ENCODE results near the gene RALGAPA2. TPM values are rescaled to one million over a fixed set of nuclear protein-coding genes. Genes with fewer than 3 reads are reported as not detected.

The RALGAPA2 gene
- total and polyA plus RNA-seq, 2 experiments from 2014 or later, result 13.1 to 43.4 TPM

GRCh38 chr20:20649945-20650344 is 62.5 kb downstream of the RALGAPA2 start:
- H3K27ac Mint-ChIP-seq, result no peak overlapping the region
- no peaks in the 10 kb centered on the region for H4K20me1 ChIP-seq (replicated peaks; ENCODE audit: insufficient read depth)
- H3K4me1 Mint-ChIP-seq, result peaks cover 9% of the 10 kb centered on the region
- no peaks in the 10 kb centered on the region for H3K27me3 ChIP-seq (ENCODE audit: insufficient read depth)
- H3K9me3 Mint-ChIP-seq, result no peaks in the 10 kb centered on the region
- TF ChIP-seq, protein P1, sequence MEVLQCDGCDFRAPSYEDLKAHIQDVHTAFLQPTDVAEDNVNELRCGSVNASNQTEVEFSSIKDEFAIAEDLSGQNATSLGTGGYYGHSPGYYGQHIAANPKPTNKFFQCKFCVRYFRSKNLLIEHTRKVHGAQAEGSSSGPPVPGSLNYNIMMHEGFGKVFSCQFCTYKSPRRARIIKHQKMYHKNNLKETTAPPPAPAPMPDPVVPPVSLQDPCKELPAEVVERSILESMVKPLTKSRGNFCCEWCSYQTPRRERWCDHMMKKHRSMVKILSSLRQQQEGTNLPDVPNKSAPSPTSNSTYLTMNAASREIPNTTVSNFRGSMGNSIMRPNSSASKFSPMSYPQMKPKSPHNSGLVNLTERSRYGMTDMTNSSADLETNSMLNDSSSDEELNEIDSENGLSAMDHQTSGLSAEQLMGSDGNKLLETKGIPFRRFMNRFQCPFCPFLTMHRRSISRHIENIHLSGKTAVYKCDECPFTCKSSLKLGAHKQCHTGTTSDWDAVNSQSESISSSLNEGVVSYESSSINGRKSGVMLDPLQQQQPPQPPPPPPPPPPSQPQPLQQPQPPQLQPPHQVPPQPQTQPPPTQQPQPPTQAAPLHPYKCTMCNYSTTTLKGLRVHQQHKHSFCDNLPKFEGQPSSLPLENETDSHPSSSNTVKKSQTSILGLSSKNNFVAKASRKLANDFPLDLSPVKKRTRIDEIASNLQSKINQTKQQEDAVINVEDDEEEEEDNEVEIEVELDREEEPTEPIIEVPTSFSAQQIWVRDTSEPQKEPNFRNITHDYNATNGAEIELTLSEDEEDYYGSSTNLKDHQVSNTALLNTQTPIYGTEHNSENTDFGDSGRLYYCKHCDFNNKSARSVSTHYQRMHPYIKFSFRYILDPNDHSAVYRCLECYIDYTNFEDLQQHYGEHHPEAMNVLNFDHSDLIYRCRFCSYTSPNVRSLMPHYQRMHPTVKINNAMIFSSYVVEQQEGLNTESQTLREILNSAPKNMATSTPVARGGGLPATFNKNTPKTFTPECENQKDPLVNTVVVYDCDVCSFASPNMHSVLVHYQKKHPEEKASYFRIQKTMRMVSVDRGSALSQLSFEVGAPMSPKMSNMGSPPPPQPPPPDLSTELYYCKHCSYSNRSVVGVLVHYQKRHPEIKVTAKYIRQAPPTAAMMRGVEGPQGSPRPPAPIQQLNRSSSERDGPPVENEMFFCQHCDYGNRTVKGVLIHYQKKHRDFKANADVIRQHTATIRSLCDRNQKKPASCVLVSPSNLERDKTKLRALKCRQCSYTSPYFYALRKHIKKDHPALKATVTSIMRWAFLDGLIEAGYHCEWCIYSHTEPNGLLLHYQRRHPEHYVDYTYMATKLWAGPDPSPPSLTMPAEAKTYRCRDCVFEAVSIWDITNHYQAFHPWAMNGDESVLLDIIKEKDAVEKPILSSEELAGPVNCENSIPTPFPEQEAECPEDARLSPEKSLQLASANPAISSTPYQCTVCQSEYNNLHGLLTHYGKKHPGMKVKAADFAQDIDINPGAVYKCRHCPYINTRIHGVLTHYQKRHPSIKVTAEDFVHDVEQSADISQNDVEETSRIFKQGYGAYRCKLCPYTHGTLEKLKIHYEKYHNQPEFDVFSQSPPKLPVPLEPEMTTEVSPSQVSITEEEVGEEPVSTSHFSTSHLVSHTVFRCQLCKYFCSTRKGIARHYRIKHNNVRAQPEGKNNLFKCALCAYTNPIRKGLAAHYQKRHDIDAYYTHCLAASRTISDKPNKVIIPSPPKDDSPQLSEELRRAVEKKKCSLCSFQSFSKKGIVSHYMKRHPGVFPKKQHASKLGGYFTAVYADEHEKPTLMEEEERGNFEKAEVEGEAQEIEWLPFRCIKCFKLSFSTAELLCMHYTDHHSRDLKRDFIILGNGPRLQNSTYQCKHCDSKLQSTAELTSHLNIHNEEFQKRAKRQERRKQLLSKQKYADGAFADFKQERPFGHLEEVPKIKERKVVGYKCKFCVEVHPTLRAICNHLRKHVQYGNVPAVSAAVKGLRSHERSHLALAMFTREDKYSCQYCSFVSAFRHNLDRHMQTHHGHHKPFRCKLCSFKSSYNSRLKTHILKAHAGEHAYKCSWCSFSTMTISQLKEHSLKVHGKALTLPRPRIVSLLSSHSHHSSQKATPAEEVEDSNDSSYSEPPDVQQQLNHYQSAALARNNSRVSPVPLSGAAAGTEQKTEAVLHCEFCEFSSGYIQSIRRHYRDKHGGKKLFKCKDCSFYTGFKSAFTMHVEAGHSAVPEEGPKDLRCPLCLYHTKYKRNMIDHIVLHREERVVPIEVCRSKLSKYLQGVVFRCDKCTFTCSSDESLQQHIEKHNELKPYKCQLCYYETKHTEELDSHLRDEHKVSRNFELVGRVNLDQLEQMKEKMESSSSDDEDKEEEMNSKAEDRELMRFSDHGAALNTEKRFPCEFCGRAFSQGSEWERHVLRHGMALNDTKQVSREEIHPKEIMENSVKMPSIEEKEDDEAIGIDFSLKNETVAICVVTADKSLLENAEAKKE (CRISPR knock-in tag; IDR thresholded peaks at IDR 0.05), result no peak
- H3K9me2 ChIP-seq (ENCODE audit: insufficient read depth), result no peaks in the 10 kb centered on the region
- ATAC-seq (no peak), DNase-seq (ENCODE audit: low spot score) (no peak)
- H3K4me2 ChIP-seq, result no peak overlapping the region
- no peaks in the 10 kb centered on the region for H3K36me3 ChIP-seq (ENCODE audit: insufficient read depth)
- H3K4me1 ChIP-seq (ENCODE audit: insufficient read depth), result no peaks in the 10 kb centered on the region
- no peak overlapping the region for H3K4me3 ChIP-seq
- no peak overlapping the region for H2AFZ ChIP-seq
- no peaks in the 10 kb centered on the region for H3K27me3 Mint-ChIP-seq (ENCODE audit: insufficient read depth, low read depth, poor library complexity)
- H3K4me3 Mint-ChIP-seq, result no peak overlapping the region
- no peak overlapping the region for H3K27ac ChIP-seq (ENCODE audit: low read depth)
- peaks cover 4% of the 10 kb centered on the region; the same call in 2 of the 3 replicates for H3K36me3 Mint-ChIP-seq (ENCODE audit: low read depth)
- H3F3A ChIP-seq (replicated peaks; ENCODE audit: low read depth), result no peaks in the 10 kb centered on the region
- no peaks in the 10 kb centered on the region for H3K79me2 ChIP-seq (replicated peaks; ENCODE audit: insufficient read depth)

DNA sequence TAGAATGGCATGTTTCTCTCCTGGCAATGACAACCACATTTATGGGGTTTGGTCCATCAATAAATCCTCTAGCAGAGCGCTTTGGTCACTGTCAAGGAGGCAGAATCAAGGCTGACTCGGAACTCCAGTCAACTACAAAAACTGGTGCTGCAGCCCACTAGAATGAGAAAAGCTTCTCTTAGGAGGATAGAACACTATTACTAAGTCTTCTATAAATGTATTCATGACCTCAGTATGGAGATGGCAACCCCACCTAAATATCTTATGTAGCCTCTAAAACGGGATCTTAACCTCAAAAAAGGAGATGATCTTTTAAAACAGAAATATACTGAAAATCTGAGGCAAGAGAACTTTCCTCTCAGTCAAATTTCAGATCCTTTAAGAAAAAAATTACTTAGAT is 68.5 kb downstream of the RALGAPA2 start:
- Histone ChIP-seq H3K4me1 (ENCODE audit: insufficient read depth) (peaks cover 9% of the 10 kb centered on the region), H3K79me2 (replicated peaks; ENCODE audit: insufficient read depth) (no peaks in the 10 kb centered on the region), H4K20me1 (replicated peaks; ENCODE audit: insufficient read depth) (no peaks in the 10 kb centered on the region), H3K27ac (ENCODE audit: low read depth) (no peak overlapping the region), H3K4me3 (no peak overlapping the region), H3K4me2 (no peak overlapping the region), H3K27me3 (ENCODE audit: insufficient read depth) (no peaks in the 10 kb centered on the region), H3F3A (replicated peaks; ENCODE audit: low read depth) (no peaks in the 10 kb centered on the region), H2AFZ (no peak overlapping the region), H3K9me2 (ENCODE audit: insufficient read depth) (no peaks in the 10 kb centered on the region), H3K36me3 (ENCODE audit: insufficient read depth) (no peaks in the 10 kb centered on the region)
- peaks cover 7% of the 10 kb centered on the region for H3K36me3 Mint-ChIP-seq (ENCODE audit: low read depth)
- H3K4me1 Mint-ChIP-seq, result peaks cover 17% of the 10 kb centered on the region
- DNase-seq (ENCODE audit: low spot score) (no peak), ATAC-seq (no peak)
- no peak overlapping the region for H3K27ac Mint-ChIP-seq
- H3K9me3 Mint-ChIP-seq, result no peaks in the 10 kb centered on the region
- H3K4me3 Mint-ChIP-seq, result no peak overlapping the region
- H3K27me3 Mint-ChIP-seq (ENCODE audit: insufficient read depth, low read depth, poor library complexity), result no peaks in the 10 kb centered on the region
- TF ChIP-seq, protein P2, sequence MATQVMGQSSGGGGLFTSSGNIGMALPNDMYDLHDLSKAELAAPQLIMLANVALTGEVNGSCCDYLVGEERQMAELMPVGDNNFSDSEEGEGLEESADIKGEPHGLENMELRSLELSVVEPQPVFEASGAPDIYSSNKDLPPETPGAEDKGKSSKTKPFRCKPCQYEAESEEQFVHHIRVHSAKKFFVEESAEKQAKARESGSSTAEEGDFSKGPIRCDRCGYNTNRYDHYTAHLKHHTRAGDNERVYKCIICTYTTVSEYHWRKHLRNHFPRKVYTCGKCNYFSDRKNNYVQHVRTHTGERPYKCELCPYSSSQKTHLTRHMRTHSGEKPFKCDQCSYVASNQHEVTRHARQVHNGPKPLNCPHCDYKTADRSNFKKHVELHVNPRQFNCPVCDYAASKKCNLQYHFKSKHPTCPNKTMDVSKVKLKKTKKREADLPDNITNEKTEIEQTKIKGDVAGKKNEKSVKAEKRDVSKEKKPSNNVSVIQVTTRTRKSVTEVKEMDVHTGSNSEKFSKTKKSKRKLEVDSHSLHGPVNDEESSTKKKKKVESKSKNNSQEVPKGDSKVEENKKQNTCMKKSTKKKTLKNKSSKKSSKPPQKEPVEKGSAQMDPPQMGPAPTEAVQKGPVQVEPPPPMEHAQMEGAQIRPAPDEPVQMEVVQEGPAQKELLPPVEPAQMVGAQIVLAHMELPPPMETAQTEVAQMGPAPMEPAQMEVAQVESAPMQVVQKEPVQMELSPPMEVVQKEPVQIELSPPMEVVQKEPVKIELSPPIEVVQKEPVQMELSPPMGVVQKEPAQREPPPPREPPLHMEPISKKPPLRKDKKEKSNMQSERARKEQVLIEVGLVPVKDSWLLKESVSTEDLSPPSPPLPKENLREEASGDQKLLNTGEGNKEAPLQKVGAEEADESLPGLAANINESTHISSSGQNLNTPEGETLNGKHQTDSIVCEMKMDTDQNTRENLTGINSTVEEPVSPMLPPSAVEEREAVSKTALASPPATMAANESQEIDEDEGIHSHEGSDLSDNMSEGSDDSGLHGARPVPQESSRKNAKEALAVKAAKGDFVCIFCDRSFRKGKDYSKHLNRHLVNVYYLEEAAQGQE (IDR thresholded peaks at IDR 0.05; ENCODE audit: unreplicated experiment), result no peak
- TF ChIP-seq EZH2phosphoT487 (IDR thresholded peaks at IDR 0.05; ENCODE audit: unreplicated experiment) (no peak), STAT1 (IDR thresholded peaks at IDR 0.05; ENCODE audit: unreplicated experiment) (no peak), ZNF114 (CRISPR knock-in tag; IDR thresholded peaks at IDR 0.05) (no peak)
